Left renal cortex interstitium (tissue), 4 donors: Measurements from ENCODE around the gene TXNL4A. TPM values are rescaled to one million over a fixed set of nuclear protein-coding genes. Genes with fewer than 3 reads are reported as not detected.
A peak's percentile ranks its signal among the peaks of the same experiment; 100 is the strongest.
"Not testable (repeated sequence)": the region's sequence is repeated elsewhere in the genome, so short reads cannot be mapped to it uniquely, and the experiment has no call there.

Experiments
- DNase-seq, 4 donors: peaks; one replicate each; pipeline ENCODE4 v3.0.0-alpha.2; 2013; ENCODE audit warnings: low read depth in 4 of 4, low spot score in 2 of 4, missing footprints in 1 of 4
- polyA plus RNA-seq, 4 donors: library from polyadenylated mRNA; unstranded; fragments of 120-200 nt; gene quantifications; one replicate each; pipeline ENCODE4 v1.2.1, GENCODE V29; 2013; ENCODE audit not compliant: insufficient read length in 4 of 4

TXNL4A gene
- polyA plus RNA-seq, 4 donors, result 82.1 to 115 (median 87.9) TPM

GRCh38 chr18:80000877-80001276, 12.5 kb upstream of the TXNL4A start:
- DNase-seq, result no peak

- DNase-seq, result not testable (repeated sequence)
These were observed 11.3 kb upstream of the TXNL4A start for GRCh38 chr18:79999701-80000100.

GRCh38 chr18:79991494-79991893, 3.1 kb upstream of the TXNL4A start:
- DNase-seq, result no peak

- no peak for DNase-seq
These were observed 783 bp upstream of the TXNL4A start for GRCh38 chr18:79989195-79989497.

- peak; percentile 31 to 53 (median 46) for DNase-seq
These were observed 302 bp downstream of the TXNL4A start for GRCh38 chr18:79988071-79988450.

- DNase-seq, result no peak
These were observed 797 bp downstream of the TXNL4A start for GRCh38 chr18:79987566-79987965.

- DNase-seq, result no peak
These were observed 1.6 kb downstream of the TXNL4A start for GRCh38 chr18:79986726-79987125.

GRCh38 chr18:79985172-79985571, 3.2 kb downstream of the TXNL4A start:
- DNase-seq, result no peak

GRCh38 chr18:79983793-79984192, 4.6 kb downstream of the TXNL4A start:
- no peak for DNase-seq

GRCh38 chr18:79983253-79983652, 5.1 kb downstream of the TXNL4A start:
- no peak for DNase-seq

GRCh38 chr18:79982736-79983135, 5.6 kb downstream of the TXNL4A start:
- DNase-seq, result no peak

- no peak for DNase-seq
These were observed 7.8 kb downstream of the TXNL4A start for GRCh38 chr18:79980585-79980984.

- no peak for DNase-seq
These were observed 8.5 kb downstream of the TXNL4A start for GRCh38 chr18:79979843-79980242.

- DNase-seq, result no peak
These were observed 12.2 kb downstream of the TXNL4A start for GRCh38 chr18:79975985-79976680.

- DNase-seq, result no peak
These were observed 13.3 kb downstream of the TXNL4A start for GRCh38 chr18:79975043-79975442.

- no peak for DNase-seq
These were observed 14.2 kb downstream of the TXNL4A start for GRCh38 chr18:79974025-79974654.

- DNase-seq, result no peak
These were observed 14.8 kb downstream of the TXNL4A start for GRCh38 chr18:79973517-79973916.

GRCh38 chr18:79972720-79973119, 15.6 kb downstream of the TXNL4A start:
- no peak for DNase-seq

- DNase-seq, result no peak
These were observed 16.4 kb downstream of the TXNL4A start for GRCh38 chr18:79971986-79972385.

- no peak for DNase-seq
These were observed 17.0 kb downstream of the TXNL4A start for GRCh38 chr18:79971211-79971952.

- DNase-seq, result no peak
These were observed 17.8 kb downstream of the TXNL4A start for GRCh38 chr18:79970419-79971133.
